T-helper 1 cell treated with Interleukin-12 subunit alpha and Interleukin-12 subunit beta and Interleukin-4 antibody, amounts not matched to agents 30 ng/mL and 1 ng/mL, for 36 hours (primary cell): ENCODE results near the gene ZDHHC9. TPM values are rescaled to one million over a fixed set of nuclear protein-coding genes. Genes with fewer than 3 reads are reported as not detected.
"Not testable (repeated sequence)": the region's sequence is repeated elsewhere in the genome, so short reads cannot be mapped to it uniquely, and the experiment has no call there.

Experiments
- intact Hi-C: fragments of 100-400 bp; cut with micrococcal nuclease; formaldehyde crosslinking; loops from one replicate; pipeline ENCODE4 v1.15.1; 2024
- total RNA-seq: library from RNA; stranded (reverse); gene quantifications from 2 replicates; pipeline ENCODE4 v1.2.3, GENCODE V29; 2022

ZDHHC9 gene
- 6.7 and 7.0 TPM in 2 replicates for total RNA-seq

DNA sequence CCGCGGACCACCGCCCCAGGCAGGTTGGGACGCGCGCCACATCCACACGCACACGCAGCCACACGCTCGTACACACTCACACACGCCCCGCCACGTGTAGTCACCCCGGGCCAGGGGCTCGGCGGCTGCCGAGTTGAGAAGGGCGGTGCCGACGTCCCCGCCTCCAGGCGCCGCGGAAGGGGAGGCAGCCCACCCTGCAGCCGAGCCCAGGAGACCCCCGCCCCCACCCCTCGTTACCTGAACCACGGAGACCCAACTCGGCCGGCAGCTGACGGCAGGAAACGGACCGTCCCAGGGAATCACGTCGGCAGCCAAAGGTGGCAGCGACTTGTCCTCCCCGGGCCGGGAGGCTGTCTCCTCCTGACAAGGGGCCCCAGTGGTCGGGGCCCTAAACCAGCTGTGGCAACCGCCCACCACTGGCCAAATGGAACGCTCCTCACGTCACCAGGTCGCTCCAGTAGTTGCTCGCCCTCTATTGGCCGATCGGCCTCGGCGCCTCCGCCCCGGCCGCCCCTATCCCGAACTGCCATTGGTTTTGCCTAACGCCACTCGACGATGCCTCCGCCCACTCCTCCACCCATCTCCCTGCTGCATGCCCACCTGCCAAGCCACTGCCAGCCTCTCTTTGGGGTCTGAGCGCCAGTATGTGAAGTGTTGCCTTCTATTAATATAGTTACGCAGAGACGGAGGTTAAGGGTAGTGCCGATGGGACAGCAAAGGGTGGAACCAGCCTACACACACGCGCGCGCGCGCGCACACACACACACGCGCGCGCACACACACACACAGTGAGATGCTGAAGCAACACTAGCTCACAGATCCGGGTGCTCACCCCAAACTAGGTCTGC is at the start of gene ZDHHC9:
Gene ZDHHC9, minus strand, starts transcription at position 428 of the 848 bp plus-strand sequence. CDS start 1,941 bp downstream, outside the sequence.
- intact Hi-C loops = loop anchor here (1.0 to 10.0 kb wide), 12 partner anchors 62 to 1060 kb away; partner anchors contain the start of genes BCORL1, ENOX2, RBMX2 and UTP14A

DNA sequence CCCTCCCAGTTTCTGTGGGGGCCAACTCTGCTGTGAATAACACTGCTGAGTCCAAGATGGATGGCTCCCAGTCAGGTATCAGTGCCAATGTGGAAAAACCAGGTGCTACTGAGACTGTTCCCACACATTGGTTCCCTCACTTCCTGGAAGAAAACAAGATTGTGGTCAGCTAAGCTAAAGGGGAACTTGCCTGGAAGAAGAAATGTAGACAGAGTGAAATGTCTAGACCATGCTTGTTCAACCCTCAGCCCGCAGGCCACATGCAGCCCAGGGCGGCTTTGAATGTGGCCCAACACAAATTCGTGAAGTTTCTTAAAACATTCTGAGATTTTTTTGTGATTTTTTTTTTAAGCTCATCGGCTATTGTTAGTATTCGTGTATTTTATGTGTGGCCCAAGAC is 33.7 kb upstream of the ZDHHC9 start:
- intact Hi-C loops = no loop called here

DNA sequence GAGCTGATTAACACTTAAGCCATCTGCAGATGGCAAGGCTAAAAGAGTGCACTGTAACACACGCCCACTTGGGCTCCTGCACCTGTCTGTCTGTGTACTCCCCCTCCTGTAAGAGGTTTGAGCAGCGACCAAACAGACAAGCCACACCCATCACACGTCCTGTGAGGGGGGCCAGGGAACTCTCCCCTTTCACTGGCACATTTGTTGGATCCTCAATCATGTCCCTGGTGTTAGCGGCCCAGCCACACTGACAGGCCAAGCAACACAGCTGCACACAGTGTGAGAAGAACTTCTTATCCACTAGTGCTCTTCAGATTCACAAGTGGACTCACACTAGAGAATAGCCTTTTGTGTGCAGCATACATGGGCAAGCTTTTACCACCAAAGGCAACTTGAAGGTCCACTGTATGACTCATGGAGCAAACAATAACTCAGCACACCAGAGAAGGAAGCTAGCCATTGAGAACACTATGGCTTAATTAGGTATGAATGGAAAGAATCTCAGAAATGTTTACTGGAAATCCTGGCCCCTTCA is 33.2 kb upstream of the ZDHHC9 start:
- intact Hi-C loops = no loop called here

- intact Hi-C loops = no loop called here
Measured at GRCh38 chrX:129875669-129876068, 32.0 kb upstream of the ZDHHC9 start.

GRCh38 chrX:129872524-129872923 is 28.8 kb upstream of the ZDHHC9 start:
- intact Hi-C loops = no loop called here

DNA sequence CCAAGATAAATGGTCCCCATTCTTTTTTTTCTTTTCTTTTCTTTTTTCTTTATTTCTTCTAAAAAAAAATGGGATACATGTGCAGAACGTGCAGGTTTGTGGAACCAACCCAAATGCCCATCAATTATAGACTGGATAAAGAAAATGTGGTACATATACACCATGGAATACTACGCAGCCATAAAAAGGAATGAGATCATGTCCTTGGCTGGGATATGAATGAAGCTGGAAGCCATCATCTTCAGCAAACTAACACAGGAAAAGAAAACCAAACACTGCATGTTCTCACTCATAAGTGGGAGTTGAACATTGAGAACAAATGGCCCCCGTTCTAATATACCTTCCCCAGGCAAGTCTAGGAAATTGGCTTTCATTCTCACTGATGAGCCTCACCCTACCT is 22.6 kb upstream of the ZDHHC9 start:
- intact Hi-C loops = not testable (repeated sequence)

DNA sequence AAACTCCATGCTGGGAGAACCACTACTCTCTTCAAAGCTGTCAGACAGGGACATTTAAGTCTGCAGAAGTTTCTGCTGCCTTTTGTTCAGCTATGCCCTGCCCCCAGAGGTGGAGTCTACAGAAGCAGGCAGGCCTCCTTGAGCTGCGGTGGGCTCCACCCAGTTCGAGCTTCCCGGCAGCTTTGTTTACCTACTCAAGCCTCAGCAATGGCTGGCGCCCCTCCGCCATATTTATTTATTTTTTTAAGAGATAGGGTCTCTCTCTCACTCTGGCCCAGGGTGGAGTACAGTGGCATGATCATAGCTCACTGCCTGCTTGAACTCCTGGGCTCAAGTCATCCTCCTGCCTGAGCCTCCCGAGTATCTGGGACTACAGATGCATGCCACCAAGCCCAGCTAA is 15.4 kb upstream of the ZDHHC9 start:
- intact Hi-C loops = not testable (repeated sequence)

DNA sequence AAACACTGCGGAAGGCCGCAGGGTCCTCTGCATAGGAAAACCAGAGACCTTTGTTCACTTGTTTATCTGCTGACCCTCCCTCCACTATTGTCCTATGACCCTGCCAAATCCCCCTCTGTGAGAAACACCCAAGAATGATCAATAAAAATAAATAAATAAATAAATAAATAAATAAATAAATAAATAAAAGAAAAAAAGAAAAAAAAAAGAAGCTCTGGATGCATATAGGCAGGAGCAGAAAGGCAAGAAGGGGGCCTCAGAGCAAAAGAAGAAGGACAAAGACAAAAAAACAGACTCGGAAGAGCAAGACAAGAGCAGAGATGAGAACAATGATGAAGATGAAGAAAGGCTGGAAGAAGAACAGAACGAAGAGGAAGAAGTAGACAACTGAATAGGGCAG is 8.1 kb upstream of the ZDHHC9 start:
- intact Hi-C loops = not testable (repeated sequence)

DNA sequence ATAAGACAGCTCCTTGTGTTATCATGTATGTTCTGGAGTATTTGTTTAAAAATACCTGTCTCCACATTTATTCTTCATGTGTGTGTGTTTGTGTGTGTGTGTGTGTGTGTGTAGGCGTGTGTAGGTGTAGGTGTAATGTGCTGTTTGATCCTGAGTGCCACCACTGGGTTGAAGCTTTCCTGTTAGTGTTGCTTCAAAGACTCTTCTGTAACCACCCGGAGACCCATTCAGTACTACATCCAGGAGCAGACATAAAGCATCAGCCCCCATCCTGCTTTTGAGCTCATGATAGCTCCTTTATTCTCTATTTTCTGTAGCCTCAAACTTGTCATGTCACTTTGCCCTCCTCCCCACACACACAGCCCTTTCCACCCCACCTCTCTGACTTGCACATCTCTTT is 3.0 kb upstream of the ZDHHC9 start:
- intact Hi-C loops = loop anchor here (10.0 kb wide), 1 partner anchor 558 kb away; the partner anchor contains the start of gene RBMX2

- intact Hi-C loops = loop anchor here (2.0 to 10.0 kb wide), 3 partner anchors 215 to 559 kb away; partner anchors contain the start of gene RBMX2
Measured at GRCh38 chrX:129845616-129846190, 2.0 kb upstream of the ZDHHC9 start.

DNA sequence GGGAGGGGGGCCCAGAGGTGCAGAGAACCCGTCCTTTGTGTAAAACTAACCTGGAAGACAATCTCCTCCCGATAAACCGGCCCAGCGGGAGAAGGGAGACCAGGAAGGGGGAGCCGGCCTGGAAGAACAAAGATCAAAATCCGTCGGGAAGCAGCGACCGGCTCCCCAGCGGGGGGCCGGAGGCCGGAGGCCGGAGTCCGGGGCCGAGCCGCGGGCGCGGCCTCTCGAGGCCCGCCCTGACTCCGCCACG is 552 bp downstream of the ZDHHC9 start:
- intact Hi-C loops = loop anchor here (1.0 to 10.0 kb wide), 9 partner anchors 63 to 1060 kb away; partner anchors contain the start of genes BCORL1, ENOX2, RBMX2 and UTP14A

DNA sequence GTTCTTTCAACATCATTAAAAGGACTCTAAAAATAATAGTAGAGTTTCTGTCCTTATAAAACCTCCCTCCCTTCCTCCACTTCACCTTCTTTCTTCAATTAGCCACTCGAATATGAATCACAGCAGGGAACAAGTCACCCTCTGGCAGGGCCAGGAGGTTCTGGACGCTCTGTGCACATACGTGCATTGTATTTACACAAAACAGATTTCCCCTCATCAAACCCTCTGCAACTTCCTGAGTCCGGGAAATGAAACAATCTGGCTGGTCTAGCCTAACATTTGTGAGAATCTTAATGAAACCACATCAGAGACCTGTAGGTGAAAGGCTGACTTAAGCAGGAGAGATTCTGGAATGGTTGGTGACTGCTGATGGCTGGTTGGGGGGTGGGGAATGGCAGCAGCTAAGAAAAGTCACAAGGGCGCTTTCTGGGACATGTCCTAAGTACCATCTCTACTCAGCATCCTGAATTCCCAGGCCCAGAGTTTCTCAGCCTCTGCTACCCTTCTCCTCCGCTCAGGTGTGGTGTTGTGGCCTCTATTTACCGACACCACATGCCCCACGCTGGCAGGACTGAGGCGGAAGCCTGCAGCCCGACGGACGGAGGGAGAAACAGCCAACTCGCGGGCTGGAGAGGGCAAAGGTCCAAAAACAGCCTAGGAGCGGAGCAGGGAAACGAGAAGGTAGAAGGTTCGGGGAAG is 1.0 kb downstream of the ZDHHC9 start:
- intact Hi-C loops = loop anchor here (1.0 to 10.0 kb wide), 9 partner anchors 64 to 1061 kb away; partner anchors contain the start of genes BCORL1, ENOX2, RBMX2 and UTP14A

GRCh38 chrX:129840344-129840743 is 3.3 kb downstream of the ZDHHC9 start:
- intact Hi-C loops = loop anchor here (5.0 to 10.0 kb wide), 4 partner anchors 203 to 564 kb away; partner anchors contain the start of gene RBMX2

- intact Hi-C loops = no loop called here
Measured at GRCh38 chrX:129836827-129837226, 6.9 kb downstream of the ZDHHC9 start.

GRCh38 chrX:129833153-129833990 is 10.3 kb downstream of the ZDHHC9 start:
- intact Hi-C loops = no loop called here

GRCh38 chrX:129831091-129831885 is 12.4 kb downstream of the ZDHHC9 start:
- intact Hi-C loops = no loop called here

DNA sequence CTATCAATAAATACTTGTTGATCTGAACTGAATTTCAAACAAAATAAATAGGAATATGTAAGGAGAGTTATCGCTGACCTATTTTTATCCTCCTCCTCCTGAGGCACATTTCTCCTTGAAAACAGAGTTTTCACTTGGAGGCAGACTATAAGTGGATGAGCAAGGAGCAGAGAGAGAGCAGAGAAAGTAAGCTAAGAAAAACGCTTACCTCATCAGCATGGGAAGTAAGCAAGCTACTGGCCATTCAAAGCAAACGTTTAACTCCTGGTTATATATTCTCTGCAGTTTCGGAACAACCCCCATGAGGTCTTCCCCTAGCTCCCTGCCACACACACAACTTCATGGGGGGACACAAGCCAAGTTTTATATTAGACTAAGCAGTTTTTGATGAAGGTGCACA is 13.2 kb downstream of the ZDHHC9 start:
- intact Hi-C loops = no loop called here

DNA sequence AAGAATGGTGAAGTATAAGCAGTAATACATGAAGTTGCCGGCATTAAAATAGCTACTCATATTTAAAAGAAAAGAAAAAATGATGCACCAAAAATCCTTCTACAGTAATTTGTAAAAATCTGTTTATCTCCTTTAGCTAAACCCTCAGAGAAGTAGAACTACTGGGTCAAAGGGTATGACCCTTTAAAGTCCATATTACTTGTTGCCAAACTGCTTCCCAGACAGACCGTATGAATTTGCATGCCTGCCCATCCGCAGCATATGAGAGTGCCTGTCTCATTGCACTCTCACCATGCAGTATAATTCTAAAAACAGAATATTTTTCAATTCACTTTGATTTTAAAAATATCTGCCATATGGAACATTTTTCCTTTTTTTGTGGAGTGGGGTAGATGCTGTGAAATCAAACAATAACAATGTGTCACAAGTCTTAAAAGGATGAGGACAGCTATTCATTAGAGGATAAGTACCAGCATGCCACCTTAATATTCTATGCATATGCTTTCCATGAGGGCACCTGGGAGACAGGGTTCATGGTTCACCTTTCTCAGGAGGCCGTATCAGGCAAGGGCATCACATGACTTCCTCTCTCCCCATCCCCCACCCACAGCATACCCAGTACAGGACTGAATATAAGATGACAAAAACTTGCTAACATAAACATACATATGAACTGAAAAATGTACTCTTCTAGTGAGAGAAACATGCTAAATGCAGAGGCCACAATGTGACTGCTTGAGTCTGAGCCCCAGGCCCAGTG is 17.8 kb downstream of the ZDHHC9 start:
- intact Hi-C loops = no loop called here

GRCh38 chrX:129824620-129825019 is 19.1 kb downstream of the ZDHHC9 start:
- intact Hi-C loops = no loop called here
